Measurements from ENCODE around the gene S100A4. TPM values are rescaled to one million over a fixed set of nuclear protein-coding genes. Genes with fewer than 3 reads are reported as not detected.

S100A4 gene
- total and polyA plus RNA-seq, 2 experiments from 2014 or later: 14.2 to 36.0 TPM

GRCh38 chr1:153569465-153569864 is 23.9 kb upstream of the S100A4 start:
- H3K27me3 Mint-ChIP-seq (ENCODE audit: insufficient read depth, low read depth, poor library complexity): peaks cover 14% of the 10 kb centered on the region
- Histone ChIP-seq H3K4me2 (no peak overlapping the region), H3K79me2 (replicated peaks; ENCODE audit: insufficient read depth) (no peaks in the 10 kb centered on the region), H3F3A (replicated peaks; ENCODE audit: low read depth) (peaks cover 6% of the 10 kb centered on the region; the same call in 1 of the 2 replicates), H3K4me3 (no peak overlapping the region), H2AFZ (no peak overlapping the region), H4K20me1 (replicated peaks; ENCODE audit: insufficient read depth) (no peaks in the 10 kb centered on the region), H3K27ac (ENCODE audit: low read depth) (no peak overlapping the region), H3K36me3 (ENCODE audit: insufficient read depth) (no peaks in the 10 kb centered on the region), H3K9me2 (ENCODE audit: insufficient read depth) (no peaks in the 10 kb centered on the region), H3K4me1 (ENCODE audit: insufficient read depth) (peaks cover 18% of the 10 kb centered on the region), H3K27me3 (ENCODE audit: insufficient read depth) (no peaks in the 10 kb centered on the region)
- ATAC-seq: no peak
- H3K27ac Mint-ChIP-seq: no peak overlapping the region
- no peaks in the 10 kb centered on the region; the same call in 2 of the 3 replicates for H3K36me3 Mint-ChIP-seq (ENCODE audit: low read depth)
- peaks cover 34% of the 10 kb centered on the region for H3K4me1 Mint-ChIP-seq
- no peak overlapping the region for H3K4me3 Mint-ChIP-seq
- TF ChIP-seq ZNF114 (CRISPR knock-in tag; IDR thresholded peaks at IDR 0.05) (no peak), REST (IDR thresholded peaks at IDR 0.05; ENCODE audit: unreplicated experiment) (no peak), ETS1 (IDR thresholded peaks at IDR 0.05) (no peak), STAT1 (IDR thresholded peaks at IDR 0.05; ENCODE audit: unreplicated experiment) (no peak), POLR2AphosphoS5 (IDR thresholded peaks at IDR 0.05; ENCODE audit: low read depth) (no peak), CREB1 (CRISPR knock-in tag; IDR thresholded peaks at IDR 0.05; ENCODE audit: low read depth) (no peak), JUNB (IDR thresholded peaks at IDR 0.05; ENCODE audit: unreplicated experiment) (no peak), ZNF331 (CRISPR knock-in tag; IDR thresholded peaks at IDR 0.05; ENCODE audit: low read depth) (no peak), EZH2 (IDR thresholded peaks at IDR 0.05; ENCODE audit: low read depth, unreplicated experiment) (no peak), NANOG (IDR thresholded peaks at IDR 0.05; ENCODE audit: borderline replicate concordance) (no peak), EZH2phosphoT487 (IDR thresholded peaks at IDR 0.05; ENCODE audit: unreplicated experiment) (no peak), CTCF (conservative IDR thresholded peaks at IDR 0.05; ENCODE audit: low read depth in 2 of 2) (no peak)
- TF ChIP-seq, protein P1, sequence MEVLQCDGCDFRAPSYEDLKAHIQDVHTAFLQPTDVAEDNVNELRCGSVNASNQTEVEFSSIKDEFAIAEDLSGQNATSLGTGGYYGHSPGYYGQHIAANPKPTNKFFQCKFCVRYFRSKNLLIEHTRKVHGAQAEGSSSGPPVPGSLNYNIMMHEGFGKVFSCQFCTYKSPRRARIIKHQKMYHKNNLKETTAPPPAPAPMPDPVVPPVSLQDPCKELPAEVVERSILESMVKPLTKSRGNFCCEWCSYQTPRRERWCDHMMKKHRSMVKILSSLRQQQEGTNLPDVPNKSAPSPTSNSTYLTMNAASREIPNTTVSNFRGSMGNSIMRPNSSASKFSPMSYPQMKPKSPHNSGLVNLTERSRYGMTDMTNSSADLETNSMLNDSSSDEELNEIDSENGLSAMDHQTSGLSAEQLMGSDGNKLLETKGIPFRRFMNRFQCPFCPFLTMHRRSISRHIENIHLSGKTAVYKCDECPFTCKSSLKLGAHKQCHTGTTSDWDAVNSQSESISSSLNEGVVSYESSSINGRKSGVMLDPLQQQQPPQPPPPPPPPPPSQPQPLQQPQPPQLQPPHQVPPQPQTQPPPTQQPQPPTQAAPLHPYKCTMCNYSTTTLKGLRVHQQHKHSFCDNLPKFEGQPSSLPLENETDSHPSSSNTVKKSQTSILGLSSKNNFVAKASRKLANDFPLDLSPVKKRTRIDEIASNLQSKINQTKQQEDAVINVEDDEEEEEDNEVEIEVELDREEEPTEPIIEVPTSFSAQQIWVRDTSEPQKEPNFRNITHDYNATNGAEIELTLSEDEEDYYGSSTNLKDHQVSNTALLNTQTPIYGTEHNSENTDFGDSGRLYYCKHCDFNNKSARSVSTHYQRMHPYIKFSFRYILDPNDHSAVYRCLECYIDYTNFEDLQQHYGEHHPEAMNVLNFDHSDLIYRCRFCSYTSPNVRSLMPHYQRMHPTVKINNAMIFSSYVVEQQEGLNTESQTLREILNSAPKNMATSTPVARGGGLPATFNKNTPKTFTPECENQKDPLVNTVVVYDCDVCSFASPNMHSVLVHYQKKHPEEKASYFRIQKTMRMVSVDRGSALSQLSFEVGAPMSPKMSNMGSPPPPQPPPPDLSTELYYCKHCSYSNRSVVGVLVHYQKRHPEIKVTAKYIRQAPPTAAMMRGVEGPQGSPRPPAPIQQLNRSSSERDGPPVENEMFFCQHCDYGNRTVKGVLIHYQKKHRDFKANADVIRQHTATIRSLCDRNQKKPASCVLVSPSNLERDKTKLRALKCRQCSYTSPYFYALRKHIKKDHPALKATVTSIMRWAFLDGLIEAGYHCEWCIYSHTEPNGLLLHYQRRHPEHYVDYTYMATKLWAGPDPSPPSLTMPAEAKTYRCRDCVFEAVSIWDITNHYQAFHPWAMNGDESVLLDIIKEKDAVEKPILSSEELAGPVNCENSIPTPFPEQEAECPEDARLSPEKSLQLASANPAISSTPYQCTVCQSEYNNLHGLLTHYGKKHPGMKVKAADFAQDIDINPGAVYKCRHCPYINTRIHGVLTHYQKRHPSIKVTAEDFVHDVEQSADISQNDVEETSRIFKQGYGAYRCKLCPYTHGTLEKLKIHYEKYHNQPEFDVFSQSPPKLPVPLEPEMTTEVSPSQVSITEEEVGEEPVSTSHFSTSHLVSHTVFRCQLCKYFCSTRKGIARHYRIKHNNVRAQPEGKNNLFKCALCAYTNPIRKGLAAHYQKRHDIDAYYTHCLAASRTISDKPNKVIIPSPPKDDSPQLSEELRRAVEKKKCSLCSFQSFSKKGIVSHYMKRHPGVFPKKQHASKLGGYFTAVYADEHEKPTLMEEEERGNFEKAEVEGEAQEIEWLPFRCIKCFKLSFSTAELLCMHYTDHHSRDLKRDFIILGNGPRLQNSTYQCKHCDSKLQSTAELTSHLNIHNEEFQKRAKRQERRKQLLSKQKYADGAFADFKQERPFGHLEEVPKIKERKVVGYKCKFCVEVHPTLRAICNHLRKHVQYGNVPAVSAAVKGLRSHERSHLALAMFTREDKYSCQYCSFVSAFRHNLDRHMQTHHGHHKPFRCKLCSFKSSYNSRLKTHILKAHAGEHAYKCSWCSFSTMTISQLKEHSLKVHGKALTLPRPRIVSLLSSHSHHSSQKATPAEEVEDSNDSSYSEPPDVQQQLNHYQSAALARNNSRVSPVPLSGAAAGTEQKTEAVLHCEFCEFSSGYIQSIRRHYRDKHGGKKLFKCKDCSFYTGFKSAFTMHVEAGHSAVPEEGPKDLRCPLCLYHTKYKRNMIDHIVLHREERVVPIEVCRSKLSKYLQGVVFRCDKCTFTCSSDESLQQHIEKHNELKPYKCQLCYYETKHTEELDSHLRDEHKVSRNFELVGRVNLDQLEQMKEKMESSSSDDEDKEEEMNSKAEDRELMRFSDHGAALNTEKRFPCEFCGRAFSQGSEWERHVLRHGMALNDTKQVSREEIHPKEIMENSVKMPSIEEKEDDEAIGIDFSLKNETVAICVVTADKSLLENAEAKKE (CRISPR knock-in tag; IDR thresholded peaks at IDR 0.05): no peak
- peaks cover 10% of the 10 kb centered on the region; the same call in 2 of the 3 replicates for H3K9me3 Mint-ChIP-seq
- DNase-seq (ENCODE audit: low spot score): no peak

Data from GM23338 (cell line).